HepG2 (cell line): ENCODE measurements around the gene ALDH3B2. TPM values are rescaled to one million over a fixed set of nuclear protein-coding genes. Genes with fewer than 3 reads are reported as not detected.

Source experiments
- ATAC-seq: fragments of 200-7000 bp; cut with Tn5 transposase; 3 replicates; pipeline ENCODE4 v1.9.1; 2020; ENCODE audit warnings: mild to moderate bottlenecking, moderate library complexity
- BruUV-seq: library from RNA; stranded (reverse); fragments of 400-500 nt; replicated peaks from 2 replicates; lab custom pipeline; 2021; lab: Mats Ljungman, UMichigan
- CTCF ChIA-PET: fragments of 300-600 bp; formaldehyde crosslinking; extraction: SDS; loops from one replicate; lab custom pipeline; 2021; ENCODE audit warnings: low total read pairs, inconsistent platforms, low intra/inter-chr PET ratio; lab: Yijun Ruan, JAX
- POLR2A ChIA-PET: fragments of 350-600 bp; sonication (Branson Sonifier 250); formaldehyde crosslinking; loops from one replicate; lab custom pipeline; 2020; ENCODE audit warnings: antibody characterized with exemption, inconsistent platforms; lab: Yijun Ruan, JAX
- DNase-seq: peaks from one replicate; pipeline ENCODE4 v3.0.0-alpha.2; 2015; ENCODE audit warnings: low spot score
- FAIRE-seq: peaks from 3 replicates; lab custom pipeline; 2011; peaks lifted over from hg19 to GRCh38; lab: Jason Lieb, UNC
- H2AFZ ChIP-seq: one replicate; pipeline ENCODE4 v1.6.1; 2011; ENCODE audit warnings: low read length, inconsistent platforms
- H3K27ac ChIP-seq: fragments of 300-600 bp; 3 replicates; pipeline ENCODE4 v1.8.0; 2011; ENCODE audit warnings: mixed run types, mild to moderate bottlenecking, mixed read lengths, low read length, inconsistent platforms; ENCODE audit not compliant: insufficient read depth; ENCODE audit errors: extremely low read length
- H3K27me3 ChIP-seq, 2 experiments: fragments of 200-600 bp in 1 of 2; 2 replicates in 1 of 2; 3 replicates in 1 of 2; pipeline versions ENCODE4 v1.6.0 to v1.8.0; 2011; ENCODE audit warnings: low read length in 2 of 2, mild to moderate bottlenecking in 2 of 2, moderate library complexity in 2 of 2, inconsistent platforms in 1 of 2; ENCODE audit not compliant: insufficient read depth in 2 of 2, control insufficient read depth in 1 of 2
- H3K36me3 ChIP-seq, 2 experiments: fragments of 200-600 bp in 1 of 2; replicated peaks in 1 of 2; 2 replicates in 1 of 2; 3 replicates in 1 of 2; pipeline versions ENCODE4 v1.5.1 to v1.8.0; 2011; ENCODE audit warnings: low read length in 2 of 2, inconsistent platforms in 1 of 2; ENCODE audit not compliant: insufficient read depth in 2 of 2, control insufficient read depth in 1 of 2
- H3K4me1 ChIP-seq: 2 replicates; pipeline ENCODE4 v1.5.1; 2012; ENCODE audit warnings: low read length, inconsistent platforms; ENCODE audit not compliant: insufficient read depth
- H3K4me2 ChIP-seq: 2 replicates; pipeline ENCODE4 v1.6.0; 2011; ENCODE audit warnings: low read depth, low read length, inconsistent platforms
- H3K4me3 ChIP-seq, 3 experiments: fragments of 200-600 bp in 1 of 3; sonication (generic), shearing (Covaris generic) in 1 of 3; replicated peaks in 1 of 3; 2 replicates each; pipeline ENCODE4 v1.5.1; 2011 to 2016; ENCODE audit warnings: low read length in 3 of 3, inconsistent platforms in 2 of 3, low read depth in 2 of 3, mild to moderate bottlenecking in 2 of 3, control low read depth in 1 of 3, mixed read lengths in 1 of 3; ENCODE audit not compliant: insufficient read depth in 1 of 3
- H3K79me2 ChIP-seq: one replicate; pipeline ENCODE4 v1.6.1; 2011; ENCODE audit warnings: low read length, inconsistent platforms; ENCODE audit not compliant: insufficient read depth
- H3K9ac ChIP-seq: 2 replicates; pipeline ENCODE4 v1.6.0; 2011; ENCODE audit warnings: mild to moderate bottlenecking, low read depth, low read length, inconsistent platforms; ENCODE audit not compliant: insufficient read depth
- H3K9me3 ChIP-seq: 2 replicates; pipeline ENCODE4 v1.5.1; 2012; ENCODE audit warnings: mild to moderate bottlenecking, low read length
- H4K20me1 ChIP-seq: 2 replicates; pipeline ENCODE4 v1.6.0; 2011; ENCODE audit warnings: inconsistent platforms, mild to moderate bottlenecking, low read length, moderate library complexity; ENCODE audit not compliant: insufficient read depth
- ATF7-NPFF ChIP-seq: sonication (generic); formaldehyde crosslinking; IDR thresholded peaks from 2 replicates; pipeline ENCODE4 v1.8.1; 2023; ENCODE audit warnings: mild to moderate bottlenecking, low read depth, missing genetic modification reagents, moderate library complexity
- ELF4 ChIP-seq: sonication (generic); formaldehyde crosslinking; IDR thresholded peaks from 2 replicates; pipeline ENCODE4 v1.5.0; 2020; ENCODE audit warnings: missing genetic modification reagents, mild to moderate bottlenecking, moderate library complexity, borderline replicate concordance
- FOSL2 ChIP-seq: sonication (generic); formaldehyde crosslinking; IDR thresholded peaks from 2 replicates; pipeline ENCODE4 v1.4.0; 2020; ENCODE audit warnings: missing genetic modification reagents
- ISX ChIP-seq: sonication (generic); formaldehyde crosslinking; conservative IDR thresholded peaks from 2 replicates; pipeline ENCODE4 v1.5.0; 2020; ENCODE audit warnings: missing genetic modification reagents
- KLF9 ChIP-seq: IDR thresholded peaks from 2 replicates; pipeline ENCODE4 v1.6.1; 2016; ENCODE audit warnings: low read depth
- NR1H2 ChIP-seq: sonication (generic); formaldehyde crosslinking; IDR thresholded peaks from 2 replicates; pipeline ENCODE4 v1.8.1; 2022; ENCODE audit warnings: low read depth, missing genetic modification reagents, borderline replicate concordance
- PAF1 ChIP-seq: IDR thresholded peaks from 2 replicates; pipeline ENCODE4 v1.6.1; 2016; ENCODE audit warnings: missing genetic modification reagents, missing compliant biosample characterization
- PHB2 ChIP-seq: fragments of 450-650 bp; IDR thresholded peaks from 2 replicates; pipeline ENCODE4 v1.6.1; 2018; ENCODE audit not compliant: partially characterized antibody
- PHF21A ChIP-seq: sonication (generic); formaldehyde crosslinking; IDR thresholded peaks from 2 replicates; pipeline ENCODE4 v1.5.0; 2020; ENCODE audit warnings: mild to moderate bottlenecking, missing genetic modification reagents
- RAD21 ChIP-seq: fragments of 450-650 bp; formaldehyde crosslinking; IDR thresholded peaks from 2 replicates; pipeline ENCODE4 v1.5.0; 2020; ENCODE audit warnings: mild to moderate bottlenecking
- RNF2 ChIP-seq: fragments of 450-650 bp; conservative IDR thresholded peaks from 2 replicates; pipeline ENCODE4 v1.6.1; 2016; ENCODE audit warnings: low read depth
- ZFY ChIP-seq: sonication (generic); formaldehyde crosslinking; IDR thresholded peaks from 2 replicates; pipeline ENCODE4 v1.4.0; 2020; ENCODE audit warnings: missing genetic modification reagents
- ZNF121 ChIP-seq: sonication (generic); formaldehyde crosslinking; IDR thresholded peaks from 2 replicates; pipeline ENCODE4 v1.5.0; 2020; ENCODE audit warnings: mild to moderate bottlenecking, missing genetic modification reagents
- ZNF160 ChIP-seq: sonication (generic); formaldehyde crosslinking; IDR thresholded peaks from 2 replicates; pipeline ENCODE4 v1.8.0; 2022; ENCODE audit warnings: mild to moderate bottlenecking, inconsistent platforms, missing genetic modification reagents
- ZNF430 ChIP-seq: sonication (generic); formaldehyde crosslinking; IDR thresholded peaks from 2 replicates; pipeline ENCODE4 v1.9.0; 2021; ENCODE audit warnings: mild to moderate bottlenecking, missing genetic modification reagents
- ZNF83 ChIP-seq: sonication (generic); formaldehyde crosslinking; IDR thresholded peaks from 2 replicates; pipeline ENCODE4 v1.4.0; 2020; ENCODE audit warnings: missing genetic modification reagents, mild to moderate bottlenecking, borderline replicate concordance
- WGBS: methylation state at CpG from one replicate; pipeline ENCODE4 v1.1.6; 2017; ENCODE audit warnings: low lambda C conversion rate; 5-methylcytosine and 5-hydroxymethylcytosine counted together
- in situ Hi-C: cut with HindIII; loops from 2 replicates; pipeline ENCODE4 v1.10.0; 2017; ENCODE audit warnings: low pct_unique_long_range_greater_than_20kb; ENCODE audit not compliant: extremely low pct_ligation_motif_present
- intact Hi-C: fragments of 100-400 bp; cut with micrococcal nuclease; formaldehyde crosslinking; loops from one replicate; pipeline ENCODE4 v1.10.0; 2022; ENCODE audit not compliant: unreplicated experiment
- polyA plus RNA-seq, 8 experiments: library from polyadenylated mRNA; depleted of rRNA in 3 of 8; stranded (reverse) in 7 of 8; unstranded in 1 of 8; fragments of >200 nt; fragmentation: Illumina TruSeq in 4 of 8; extraction: Trizol in 4 of 8; gene quantifications; 2 replicates each; pipeline versions ENCODE4 v1.2.1 to v1.2.3, GENCODE V29; 2011 to 2016; ENCODE audit warnings: low read depth in 4 of 8, missing spikeins in 1 of 8, mixed read lengths in 1 of 8; ENCODE audit not compliant: insufficient read depth in 1 of 8
- total RNA-seq, 5 experiments: library from RNA; depleted of rRNA; stranded (reverse); fragments of >200 nt; fragmentation: Illumina TruSeq; extraction: Trizol; gene quantifications; 2 replicates each; pipeline ENCODE4 v1.2.3, GENCODE V29; 2016; ENCODE audit warnings: low read depth in 1 of 5
- TF ChIP-seq, protein P1 (sequence below): sonication (generic); formaldehyde crosslinking; IDR thresholded peaks from 2 replicates; pipeline ENCODE4 v1.8.0; 2022; ENCODE audit warnings: mild to moderate bottlenecking, missing genetic modification reagents; ENCODE audit not compliant: insufficient replicate concordance

Gene ALDH3B2
- total and polyA plus RNA-seq, 2 of the 13 experiments (the other 11 are each of a cell fraction or from before 2014, with no cell fraction given), result not detected

DNA sequence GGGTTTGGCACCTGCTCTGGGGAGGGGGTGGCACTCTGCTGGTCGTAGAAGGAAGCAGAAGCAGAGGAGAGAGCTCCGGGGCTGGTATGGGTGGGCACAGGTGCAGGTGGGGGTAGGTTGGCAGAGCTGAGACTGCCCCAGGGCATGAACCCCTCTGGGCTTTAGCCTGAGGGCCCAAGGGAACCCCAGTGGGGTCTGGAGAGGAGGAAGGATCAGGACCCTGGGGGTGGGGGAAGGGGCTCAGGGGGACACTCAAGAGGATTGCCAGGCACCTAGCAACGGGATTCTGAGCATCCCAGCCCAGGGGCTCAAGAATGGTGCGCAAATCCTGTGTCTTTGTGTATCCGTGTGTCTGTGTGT is 6.3 kb downstream of the ALDH3B2 start:
- intact Hi-C loops (no loop called here), in situ Hi-C loops (loop anchor here (25.0 kb wide), 1 partner anchor 119 kb away; no protein-coding TSS in a partner anchor)
- Histone ChIP-seq H3K4me1 (no peaks in the 10 kb centered on the region), H3K4me3 (no peak overlapping the region), H3K36me3 (no peaks in the 10 kb centered on the region), H3K79me2 (no peaks in the 10 kb centered on the region), H3K9ac (no peak overlapping the region), H3K9me3 (no peaks in the 10 kb centered on the region), H3K27ac (no peak overlapping the region), H2AFZ (no peak overlapping the region), H3K4me2 (no peak overlapping the region), H3K27me3 (peaks cover 1 to 7% of the 10 kb centered on the region in 2 experiments; a peak in 3 of 5 replicates), H4K20me1 (no peaks in the 10 kb centered on the region)
- ChIA-PET POLR2A (no interaction called here), CTCF (no interaction called here)
- ATAC-seq (no peak), FAIRE-seq (no peak), DNase-seq (no peak)
- no TSS peak for BruUV-seq
- 50% methylated on average over 1 of the region's 5 CpGs for WGBS
- TF ChIP-seq PAF1 (CRISPR knock-in tag), result no peak
- TF ChIP-seq ATF7-NPFF (CRISPR knock-in tag), result no peak
- no peak for TF ChIP-seq PHF21A
- no peak for TF ChIP-seq ZFY (CRISPR knock-in tag)
- no peak for TF ChIP-seq ZNF83
- TF ChIP-seq RAD21 (CRISPR knock-in tag), result no peak
- no peak for TF ChIP-seq KLF9
- no peak for TF ChIP-seq RNF2
- no peak for TF ChIP-seq ELF4 (CRISPR knock-in tag)
- no peak for TF ChIP-seq ZNF430 (CRISPR knock-in tag)
- TF ChIP-seq, protein P1, sequence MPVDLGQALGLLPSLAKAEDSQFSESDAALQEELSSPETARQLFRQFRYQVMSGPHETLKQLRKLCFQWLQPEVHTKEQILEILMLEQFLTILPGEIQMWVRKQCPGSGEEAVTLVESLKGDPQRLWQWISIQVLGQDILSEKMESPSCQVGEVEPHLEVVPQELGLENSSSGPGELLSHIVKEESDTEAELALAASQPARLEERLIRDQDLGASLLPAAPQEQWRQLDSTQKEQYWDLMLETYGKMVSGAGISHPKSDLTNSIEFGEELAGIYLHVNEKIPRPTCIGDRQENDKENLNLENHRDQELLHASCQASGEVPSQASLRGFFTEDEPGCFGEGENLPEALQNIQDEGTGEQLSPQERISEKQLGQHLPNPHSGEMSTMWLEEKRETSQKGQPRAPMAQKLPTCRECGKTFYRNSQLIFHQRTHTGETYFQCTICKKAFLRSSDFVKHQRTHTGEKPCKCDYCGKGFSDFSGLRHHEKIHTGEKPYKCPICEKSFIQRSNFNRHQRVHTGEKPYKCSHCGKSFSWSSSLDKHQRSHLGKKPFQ (CRISPR knock-in tag), result no peak
- no peak for TF ChIP-seq NR1H2 (CRISPR knock-in tag)
- no peak for TF ChIP-seq ISX (CRISPR knock-in tag)
- TF ChIP-seq PHB2, result no peak
- TF ChIP-seq FOSL2, result no peak
- TF ChIP-seq ZNF160 (CRISPR knock-in tag), result no peak
- TF ChIP-seq ZNF121 (CRISPR knock-in tag), result no peak
